Activated CD8-positive, alpha-beta memory T cell treated with anti-CD3 and anti-CD28 coated beads, Interleukin-2, amount 50 U/mL, for 24 hours (primary cell): ENCODE results near the gene GSTO2.

ENCODE experiments used
- DNase-seq: peaks from one replicate; pipeline ENCODE4 v3.0.0-alpha.2; 2020; ENCODE audit errors: extremely low read depth

GSTO2 gene

DNA sequence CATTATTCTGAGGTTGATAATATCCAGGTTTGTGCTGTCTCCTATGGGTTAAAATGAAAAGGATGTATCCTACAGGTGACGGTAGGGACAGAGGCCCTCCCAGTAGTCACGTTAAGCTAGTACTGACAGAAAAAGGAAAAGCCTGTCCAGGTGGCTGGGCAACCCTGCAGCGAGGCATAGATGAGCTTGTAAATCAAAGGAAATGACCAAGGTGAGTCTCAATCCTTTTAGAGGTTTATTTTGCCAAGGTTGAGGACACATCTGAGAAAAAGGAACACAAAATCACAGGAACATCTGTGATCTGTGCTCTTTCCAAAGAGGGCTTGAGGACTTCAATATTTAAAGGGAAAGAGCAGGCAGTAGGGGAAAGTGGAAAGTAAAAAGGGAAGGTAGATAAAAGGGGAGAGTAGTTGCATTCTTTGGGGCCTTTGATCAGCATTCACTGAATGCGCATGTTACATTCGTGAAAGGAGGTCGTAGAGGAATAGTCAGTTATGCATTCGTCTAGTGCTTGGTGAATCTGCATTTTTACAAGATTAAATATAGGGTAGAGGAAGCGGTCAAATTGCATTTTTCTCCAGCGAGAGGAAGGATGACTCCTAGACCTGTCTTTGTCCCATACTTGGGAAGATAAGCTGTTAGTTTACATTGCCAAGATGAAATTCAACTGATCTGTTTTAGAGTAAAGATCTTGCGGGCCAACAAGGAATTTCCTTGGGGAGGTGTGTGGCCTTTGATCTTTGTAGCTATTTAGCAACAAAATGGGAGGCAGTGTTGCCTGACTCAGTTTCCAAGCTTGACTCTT lies 15.2 kb upstream of the GSTO2 start:
- DNase-seq, result no peak

DNA sequence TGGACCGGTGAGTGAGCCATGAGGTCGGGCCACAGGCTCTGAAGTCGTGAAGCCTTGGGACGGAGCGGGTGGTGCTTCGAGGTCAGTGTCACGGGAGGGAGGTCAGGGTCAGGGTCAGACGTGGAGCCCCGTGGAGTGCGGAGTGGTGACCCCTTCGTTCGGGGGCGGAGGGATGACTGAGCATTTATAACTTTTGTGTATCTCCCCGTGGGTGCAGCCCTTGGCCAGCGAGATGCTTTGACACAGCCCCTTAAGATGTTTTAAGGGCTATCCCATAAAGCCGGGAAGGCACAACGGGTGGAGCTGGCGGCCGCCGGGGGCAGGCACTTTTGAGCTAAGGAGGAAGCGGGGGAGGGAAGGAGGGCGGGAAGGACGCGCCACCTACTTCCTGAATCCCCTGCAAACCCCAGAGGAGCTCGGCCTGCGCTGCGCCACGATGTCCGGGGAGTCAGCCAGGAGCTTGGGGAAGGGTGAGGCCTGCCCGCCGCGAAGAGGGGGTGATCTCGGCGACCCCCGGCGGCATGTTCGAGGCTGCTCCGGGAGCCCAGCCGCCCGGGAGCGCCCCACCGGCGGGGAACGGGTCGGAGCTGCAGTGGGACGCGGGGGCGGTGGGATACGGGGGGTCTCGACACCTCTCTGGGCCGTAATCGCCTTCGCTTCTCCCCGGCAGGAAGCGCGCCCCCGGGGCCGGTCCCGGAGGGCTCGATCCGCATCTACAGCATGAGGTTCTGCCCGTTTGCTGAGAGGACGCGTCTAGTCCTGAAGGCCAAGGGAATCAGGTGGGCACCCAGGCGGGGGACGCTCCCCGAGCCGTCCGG lies 14.3 kb upstream of the GSTO2 start, which contains the start of gene GSTO1:
TSS of gene GSTO1 (plus strand) at position 400 of the 818 bp plus-strand sequence. CDS start at position 437, 37 bp downstream.
- DNase-seq, result no peak

DNA sequence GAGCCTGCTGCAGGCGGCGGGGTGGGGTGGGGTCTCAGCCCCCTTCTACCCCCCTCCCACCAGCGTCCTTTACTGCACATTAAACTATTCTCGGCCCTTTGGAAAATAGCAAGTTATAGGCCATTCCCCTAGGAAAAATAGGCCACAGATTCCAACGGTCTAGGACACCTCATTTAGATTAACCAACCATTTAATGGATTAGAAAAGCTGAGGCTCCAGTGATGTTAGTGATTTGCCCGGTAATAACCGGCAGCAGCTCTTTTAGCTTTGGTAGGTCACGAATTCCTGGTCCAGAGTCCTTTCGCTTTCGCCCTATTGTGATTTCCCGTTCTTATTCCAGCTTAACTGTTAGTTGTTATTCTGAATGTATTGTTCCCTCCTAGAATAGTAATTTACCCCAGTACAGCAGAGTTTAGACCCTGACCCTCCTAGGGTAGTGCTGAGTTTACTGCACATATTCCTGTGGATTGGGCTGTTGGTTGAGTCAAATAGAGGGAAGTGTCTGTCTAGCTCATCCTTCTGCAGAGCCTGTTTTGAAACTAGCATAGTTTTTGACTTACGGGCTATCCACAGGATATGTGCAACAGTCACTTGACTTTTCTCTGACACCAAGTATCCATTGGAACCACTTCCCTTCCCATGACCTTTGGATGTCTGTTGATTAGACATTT lies 13.5 kb upstream of the GSTO2 start:
- DNase-seq, result no peak

DNA sequence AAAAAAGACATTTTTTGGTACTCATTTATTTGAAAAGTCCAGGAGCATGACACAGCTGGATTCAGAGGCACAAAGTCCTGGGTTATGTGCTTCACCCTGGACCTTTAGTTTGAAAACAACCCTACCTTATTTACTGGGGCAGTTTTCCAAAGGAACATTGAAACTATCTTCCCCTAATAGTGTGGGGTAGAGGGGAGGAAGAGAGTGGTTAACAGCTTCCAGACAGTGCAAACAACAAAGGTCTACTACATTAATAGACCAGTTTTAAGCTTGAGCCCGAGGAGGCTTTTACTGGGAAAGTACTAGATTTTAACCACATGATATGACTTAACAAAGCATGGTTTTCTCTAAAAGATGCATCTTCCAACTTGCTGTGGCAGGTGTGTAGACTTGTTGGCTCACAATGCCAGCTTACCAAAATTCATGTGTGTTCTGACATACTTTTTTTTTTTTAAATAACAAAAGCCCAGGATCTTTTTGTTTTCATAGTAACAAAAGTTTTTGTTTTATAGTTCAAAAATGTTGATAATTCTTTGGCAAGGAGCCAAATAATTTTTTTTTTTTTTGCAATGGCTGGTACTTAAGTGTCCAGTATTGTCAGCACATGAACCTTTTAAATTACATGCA lies 12.5 kb upstream of the GSTO2 start:
- DNase-seq, result no peak

DNA sequence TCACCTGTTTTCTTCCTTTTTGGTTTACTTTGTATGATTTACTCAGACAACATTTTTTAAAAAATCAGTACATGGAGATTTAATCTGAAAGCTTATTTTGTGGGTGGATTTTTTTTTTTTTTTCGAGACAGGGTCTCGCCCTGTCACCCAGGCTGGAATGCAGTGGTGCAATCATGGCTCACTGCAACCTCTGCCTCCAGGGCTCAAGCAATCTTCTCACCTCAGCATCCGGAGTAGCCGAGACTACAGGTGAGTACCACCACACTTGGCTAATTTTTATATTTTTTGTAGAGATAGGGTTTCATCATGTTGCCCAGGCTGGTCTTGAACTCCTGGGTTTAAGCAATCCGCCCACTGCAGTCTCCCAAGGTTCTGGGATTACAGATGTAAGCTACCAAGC lies 11.7 kb upstream of the GSTO2 start:
- DNase-seq, result no peak

DNA sequence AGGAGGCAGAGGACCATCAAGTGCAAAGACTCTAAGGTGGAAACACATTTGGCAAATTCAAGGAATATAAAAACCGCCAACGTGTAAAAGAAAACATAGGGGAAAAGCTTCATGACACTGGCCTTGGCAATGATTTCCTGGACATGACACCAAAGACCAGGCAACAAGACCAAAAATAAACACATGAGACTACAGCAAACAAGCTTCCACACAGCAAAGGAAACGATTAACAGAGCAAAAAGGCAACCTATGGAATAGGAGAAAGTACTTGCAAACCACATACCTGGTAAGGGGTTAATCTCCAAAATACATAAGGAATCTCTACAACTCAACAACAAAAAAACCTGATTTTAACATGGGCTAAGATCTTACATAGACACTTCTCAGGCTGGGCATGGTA lies 10.8 kb upstream of the GSTO2 start:
- no peak for DNase-seq

DNA sequence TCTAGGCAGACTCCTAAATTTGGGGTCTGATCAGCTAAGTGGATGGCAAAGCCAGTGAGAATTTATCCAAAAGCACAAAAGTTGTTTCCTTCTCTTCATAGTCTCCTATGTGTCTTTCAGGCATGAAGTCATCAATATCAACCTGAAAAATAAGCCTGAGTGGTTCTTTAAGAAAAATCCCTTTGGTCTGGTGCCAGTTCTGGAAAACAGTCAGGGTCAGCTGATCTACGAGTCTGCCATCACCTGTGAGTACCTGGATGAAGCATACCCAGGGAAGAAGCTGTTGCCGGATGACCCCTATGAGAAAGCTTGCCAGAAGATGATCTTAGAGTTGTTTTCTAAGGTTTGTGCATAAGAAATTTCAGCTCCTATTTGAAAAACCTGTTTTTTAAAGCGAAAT lies 9.5 kb upstream of the GSTO2 start:
- no peak for DNase-seq

DNA sequence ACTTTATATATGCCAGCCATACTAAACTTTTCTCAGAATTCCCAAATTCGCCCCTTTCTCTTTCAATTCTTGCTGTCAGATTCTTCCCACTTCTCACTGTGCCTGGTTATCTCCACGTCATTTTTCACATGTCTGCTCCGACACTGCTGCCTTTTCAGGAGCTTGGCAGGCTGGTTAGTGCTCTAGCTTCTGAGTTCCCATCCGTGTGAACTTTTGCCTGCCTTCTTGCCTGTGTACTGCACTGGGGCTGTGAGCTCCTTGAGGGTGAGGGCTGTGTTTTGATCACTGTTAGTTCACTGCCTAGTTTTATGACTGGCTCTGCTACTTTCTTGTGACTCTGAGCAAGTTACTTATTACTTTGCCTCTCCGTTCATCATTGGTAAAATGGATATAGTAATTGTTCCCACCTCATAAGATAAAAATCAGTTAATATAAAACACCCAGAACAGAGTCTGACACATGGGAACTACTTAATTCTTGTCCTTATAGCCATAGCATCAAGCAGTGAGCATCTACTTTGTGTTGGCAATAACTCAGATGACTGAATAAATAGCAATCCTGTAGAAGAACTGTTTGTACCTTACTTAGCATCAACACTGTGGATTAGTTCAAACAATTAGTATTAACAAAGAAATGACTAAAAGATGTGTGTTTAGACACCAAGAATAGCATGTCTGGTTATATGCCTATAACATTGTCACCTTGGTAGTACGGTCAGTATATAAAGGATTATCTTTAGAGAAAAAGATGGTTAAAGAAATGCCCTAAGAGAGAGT lies 8.8 kb upstream of the GSTO2 start:
- no peak for DNase-seq

DNA sequence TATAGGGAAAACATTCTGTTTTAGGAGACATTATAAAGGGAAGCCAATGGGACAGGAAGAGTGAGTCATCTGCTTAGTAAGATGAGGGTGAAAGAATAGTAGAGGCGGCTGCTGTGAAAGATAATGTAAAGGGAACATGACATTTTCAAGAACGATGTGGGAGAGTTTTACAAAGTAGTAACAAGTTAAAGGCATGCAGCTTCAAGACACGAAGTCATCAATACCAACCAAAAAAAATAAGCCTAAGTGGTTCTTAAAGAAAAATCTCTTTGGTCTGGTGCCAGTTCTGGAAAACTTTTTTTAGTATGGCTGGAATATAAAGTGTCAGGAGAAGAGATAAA lies 8.2 kb upstream of the GSTO2 start:
- no peak for DNase-seq

DNA sequence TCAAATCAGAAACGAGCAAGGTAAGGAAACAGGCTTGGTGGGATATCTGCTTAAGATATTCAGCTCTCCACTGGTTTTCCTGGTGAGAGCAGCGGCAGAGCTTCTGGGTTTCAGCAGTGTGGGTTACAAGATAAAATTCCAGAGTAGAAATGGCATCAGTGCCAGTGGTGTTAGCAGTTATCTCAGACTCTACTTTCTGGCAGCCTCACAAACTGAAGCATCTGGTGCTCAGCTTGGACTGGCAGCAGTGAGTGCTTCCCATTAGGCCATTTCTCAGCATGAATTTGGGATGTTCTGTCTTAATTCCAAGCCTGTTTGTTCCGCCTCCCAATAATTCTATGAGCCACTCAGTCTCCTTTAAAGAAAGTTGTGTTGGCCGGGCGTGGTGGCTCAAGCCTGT lies 6.9 kb upstream of the GSTO2 start:
- DNase-seq, result no peak

DNA sequence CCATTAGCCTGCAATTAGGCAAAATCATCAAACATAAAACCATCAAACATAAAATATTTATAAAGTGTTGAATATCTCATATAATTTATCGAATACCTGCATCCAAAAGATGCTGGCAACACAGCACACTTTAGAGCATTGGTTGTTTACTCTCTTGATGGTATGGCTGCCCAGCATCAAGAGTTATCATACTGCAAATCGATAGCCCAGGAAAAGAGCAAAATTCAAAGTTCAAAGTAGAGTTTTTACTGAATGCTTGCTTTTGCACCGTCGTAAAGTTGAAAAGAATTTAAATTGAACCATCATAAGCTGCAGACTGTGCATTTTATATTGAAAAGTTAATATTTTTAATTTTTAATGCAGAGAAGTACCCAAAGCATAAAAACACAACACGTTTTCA lies 4.2 kb upstream of the GSTO2 start:
- DNase-seq, result no peak

DNA sequence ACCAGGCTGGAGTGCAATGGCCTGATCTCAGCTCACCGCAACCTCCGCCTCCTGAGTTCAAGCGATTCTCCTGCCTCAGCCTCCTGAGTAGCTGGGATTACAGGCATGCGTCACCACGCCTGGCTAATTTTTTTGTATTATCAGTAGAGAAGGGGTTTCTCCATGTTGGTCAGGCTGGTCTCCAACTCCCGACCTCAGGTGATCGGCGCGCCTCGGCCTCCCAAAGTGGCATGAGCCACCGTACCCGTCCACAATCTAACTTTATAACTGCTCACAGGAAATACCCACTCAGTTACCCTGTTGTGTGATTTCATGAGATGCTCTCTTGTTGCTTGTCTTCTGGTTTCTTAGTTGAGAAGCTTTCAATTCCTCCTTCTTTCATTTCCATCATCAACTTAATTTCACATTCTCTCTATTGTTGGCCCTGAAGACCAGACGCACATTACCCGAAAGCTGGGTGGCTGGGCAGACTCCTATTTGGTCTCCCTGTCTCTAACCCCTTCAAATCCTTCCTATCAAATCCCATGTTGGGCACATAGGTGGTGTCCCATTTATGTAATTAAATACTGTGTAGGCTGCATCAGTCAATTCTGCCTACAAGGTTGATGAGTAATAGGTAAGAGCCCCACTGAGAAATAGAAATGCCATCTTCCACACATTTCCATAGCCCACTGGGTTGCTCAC lies 1.1 kb upstream of the GSTO2 start:
- no peak for DNase-seq

DNA sequence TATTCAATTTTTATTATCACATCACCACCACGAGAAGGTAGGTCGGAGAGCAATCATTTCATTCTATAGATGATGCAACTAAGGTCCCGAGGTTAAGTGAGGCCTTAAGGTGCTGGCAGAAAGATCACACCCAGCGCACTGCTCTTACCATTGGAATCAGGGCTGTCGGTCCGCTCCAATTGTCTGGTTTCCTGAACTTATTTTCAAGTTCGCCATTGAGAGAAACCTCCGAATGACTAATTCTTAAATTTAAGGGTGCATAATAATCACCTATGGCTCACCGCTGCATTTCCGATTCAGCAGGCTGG lies 625 bp upstream of the GSTO2 start:
- no peak for DNase-seq

DNA sequence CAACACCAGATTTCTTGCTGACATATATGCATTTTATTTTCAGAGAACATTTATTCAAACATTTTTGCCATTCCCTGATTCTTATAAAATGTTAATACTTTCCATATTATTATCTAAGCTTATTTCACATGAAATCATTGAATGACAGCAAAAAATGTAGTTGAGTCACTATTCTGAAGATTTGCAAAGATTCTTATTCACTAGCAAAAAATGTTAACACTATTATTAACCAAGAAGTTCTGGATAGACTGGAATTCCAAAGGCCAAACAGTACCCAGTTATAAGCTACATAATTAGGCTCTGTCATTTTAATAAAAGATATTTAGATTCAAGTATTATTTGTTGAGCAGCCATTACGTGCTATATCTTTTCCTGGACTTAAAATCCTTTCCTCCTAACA lies 4.3 kb downstream of the GSTO2 start:
- DNase-seq, result no peak

DNA sequence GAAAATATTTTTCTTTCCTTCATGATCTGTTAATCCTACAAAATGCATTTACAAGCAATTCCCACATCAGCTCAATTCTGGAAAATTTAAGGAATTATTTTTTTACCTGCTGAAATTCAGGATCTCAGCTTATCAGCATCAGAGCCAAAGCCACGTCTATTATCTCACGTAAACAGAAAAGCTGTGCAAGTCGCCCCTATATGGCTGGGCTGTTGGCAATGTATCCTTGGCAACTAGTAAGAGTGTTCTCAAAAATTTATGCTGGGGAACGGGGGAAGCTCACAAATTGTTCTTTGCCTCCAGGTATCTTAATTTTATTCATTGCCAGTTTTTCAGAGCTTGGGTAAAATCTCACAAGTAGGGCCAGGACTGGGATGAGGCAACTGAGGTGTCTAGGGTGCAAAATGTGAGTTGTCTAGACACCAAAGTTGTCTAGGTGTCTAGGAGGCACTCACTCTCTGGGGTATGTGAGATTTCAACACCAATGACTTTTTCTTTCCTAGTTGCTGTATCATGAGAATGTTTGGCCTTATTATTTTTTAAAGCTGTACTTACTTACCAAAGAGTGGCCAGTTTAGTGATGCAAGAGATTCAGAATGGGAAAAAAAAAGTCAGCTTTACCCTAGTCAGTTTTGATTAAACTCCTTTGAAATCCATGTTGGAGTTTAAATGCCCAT lies 5.1 kb downstream of the GSTO2 start:
- no peak for DNase-seq

DNA sequence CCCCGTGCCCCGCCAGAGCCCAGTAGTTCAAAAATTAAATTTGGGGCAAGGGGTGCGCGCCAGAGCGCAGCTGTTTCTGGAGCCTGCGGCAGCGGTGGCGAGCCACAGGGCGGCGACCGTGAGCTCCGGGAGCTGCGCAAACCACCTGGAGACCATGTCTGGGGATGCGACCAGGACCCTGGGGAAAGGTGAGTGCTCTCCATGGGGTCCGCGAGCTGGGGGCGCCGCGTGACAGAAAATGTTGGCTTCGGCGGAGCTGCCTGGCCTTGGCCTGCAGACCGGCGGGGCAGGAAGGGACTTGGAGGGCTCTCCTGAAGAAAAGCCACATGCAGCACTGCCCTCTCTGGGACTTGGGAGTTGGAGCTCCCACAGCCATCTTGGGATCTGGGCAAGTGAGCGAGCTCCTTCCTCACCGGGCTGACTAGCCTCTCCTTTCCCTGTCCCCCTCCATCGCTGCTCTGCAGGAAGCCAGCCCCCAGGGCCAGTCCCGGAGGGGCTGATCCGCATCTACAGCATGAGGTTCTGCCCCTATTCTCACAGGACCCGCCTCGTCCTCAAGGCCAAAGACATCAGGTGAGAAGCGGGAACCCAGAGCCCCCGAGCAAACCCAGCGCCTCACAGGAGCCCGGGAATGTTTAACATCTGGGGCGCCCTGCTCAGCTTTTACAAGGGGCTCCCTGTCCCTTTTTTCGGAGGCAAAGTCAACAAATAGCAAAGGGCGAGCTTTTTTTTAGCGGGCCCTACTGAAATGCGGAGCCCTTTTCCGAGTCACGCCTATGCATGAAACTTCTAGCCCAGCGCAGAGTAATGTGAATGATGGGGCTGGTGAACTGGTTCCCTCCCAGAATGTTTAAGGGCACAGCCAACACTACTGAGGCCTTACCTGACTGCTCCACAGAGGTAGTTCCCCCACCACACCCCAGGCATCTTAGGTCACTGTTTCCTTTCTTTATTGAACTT lies 6.1 kb downstream of the GSTO2 start:
- DNase-seq, result no peak

DNA sequence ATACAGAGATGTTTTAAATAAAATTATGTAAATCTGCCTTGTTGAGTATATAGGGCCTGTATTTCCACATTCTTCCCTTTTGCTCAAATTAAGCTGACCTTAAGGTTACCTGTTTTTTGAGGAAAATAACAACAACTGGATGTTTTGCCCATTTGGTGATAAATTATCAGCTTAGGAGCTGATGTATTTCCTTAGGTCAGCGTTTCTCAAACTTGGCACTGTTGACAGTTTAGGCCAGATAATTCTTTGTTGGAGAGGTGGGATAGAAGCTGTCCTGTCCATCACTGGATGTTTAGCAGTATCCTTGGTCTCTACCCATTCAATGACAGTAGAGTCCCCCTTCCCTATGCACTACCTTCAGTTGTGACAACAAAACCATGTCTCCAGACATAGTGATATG lies 7.2 kb downstream of the GSTO2 start:
- no peak for DNase-seq

DNA sequence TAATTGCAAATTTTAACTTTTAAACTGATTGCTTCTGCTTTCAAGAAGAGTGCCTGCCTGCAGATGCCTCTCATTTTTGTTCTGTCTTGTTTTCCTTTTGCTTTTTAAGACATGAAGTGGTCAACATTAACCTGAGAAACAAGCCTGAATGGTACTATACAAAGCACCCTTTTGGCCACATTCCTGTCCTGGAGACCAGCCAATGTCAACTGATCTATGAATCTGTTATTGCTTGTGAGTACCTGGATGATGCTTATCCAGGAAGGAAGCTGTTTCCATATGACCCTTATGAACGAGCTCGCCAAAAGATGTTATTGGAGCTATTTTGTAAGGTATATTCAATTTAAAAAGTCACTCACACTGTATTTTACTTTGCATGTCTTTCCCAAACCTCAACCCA lies 8.8 kb downstream of the GSTO2 start:
- no peak for DNase-seq

DNA sequence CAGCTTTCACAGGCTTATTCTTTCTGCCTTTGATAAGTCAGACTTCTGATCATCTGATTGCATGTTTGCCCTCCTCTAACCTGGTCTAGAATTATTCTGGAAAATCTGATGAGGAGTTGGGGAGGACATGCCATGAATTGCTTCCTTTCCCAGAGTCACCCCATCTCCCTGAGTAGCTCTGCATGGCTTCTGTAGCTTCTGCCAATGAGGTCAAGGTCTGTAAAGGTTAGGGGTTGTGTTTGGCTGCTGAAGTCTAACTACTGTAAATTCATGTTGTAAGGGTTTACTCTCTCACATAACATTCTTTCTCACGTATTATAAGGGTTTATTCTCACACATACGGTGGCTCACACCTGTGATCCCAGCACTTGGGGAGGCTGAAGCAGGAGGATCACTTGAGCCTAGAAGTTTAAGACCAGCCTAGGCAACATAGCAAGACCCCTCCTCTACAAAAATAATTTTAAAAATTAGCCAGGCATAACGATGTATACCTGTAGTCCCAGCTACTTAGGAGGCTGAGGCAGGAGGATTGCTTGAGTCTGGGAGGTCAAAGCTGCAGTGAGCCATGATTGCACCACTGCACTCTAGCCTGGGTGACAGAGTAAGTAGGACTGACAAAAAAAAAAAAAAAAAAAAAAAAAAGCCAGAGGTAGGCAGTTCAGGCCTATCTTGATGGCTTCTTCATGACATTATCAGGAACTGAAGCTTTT lies 10.7 kb downstream of the GSTO2 start:
- no peak for DNase-seq
